ENCODE measurements around the gene FARS2.
A peak's percentile ranks its signal among the peaks of the same experiment; 100 is the strongest.

The FARS2 gene

GRCh38 chr6:5351552-5352210 is 90.4 kb downstream of the FARS2 start:
- H2AFZ ChIP-seq (ENCODE audit: low read depth, low read length) = no peak overlapping the region
- H3K4me1 ChIP-seq (ENCODE audit: insufficient read depth, low read length) = no peaks in the 10 kb centered on the region
- H3K36me3 ChIP-seq (ENCODE audit: insufficient read depth, low read length) = no peaks in the 10 kb centered on the region
- H3K4me3 ChIP-seq (ENCODE audit: low read length) = no peak overlapping the region
- no peaks in the 10 kb centered on the region for H3K27me3 ChIP-seq (ENCODE audit: insufficient read depth, low read length)
- H3K9me3 ChIP-seq (ENCODE audit: low read length) = no peaks in the 10 kb centered on the region

GRCh38 chr6:5353971-5354370 is 92.7 kb downstream of the FARS2 start:
- no peak overlapping the region for H2AFZ ChIP-seq (ENCODE audit: low read depth, low read length)
- H3K9me3 ChIP-seq (ENCODE audit: low read length) = no peaks in the 10 kb centered on the region
- H3K4me1 ChIP-seq (ENCODE audit: insufficient read depth, low read length) = no peaks in the 10 kb centered on the region
- no peaks in the 10 kb centered on the region for H3K36me3 ChIP-seq (ENCODE audit: insufficient read depth, low read length)
- no peak overlapping the region for H3K4me3 ChIP-seq (ENCODE audit: low read length)
- no peaks in the 10 kb centered on the region for H3K27me3 ChIP-seq (ENCODE audit: insufficient read depth, low read length)

DNA sequence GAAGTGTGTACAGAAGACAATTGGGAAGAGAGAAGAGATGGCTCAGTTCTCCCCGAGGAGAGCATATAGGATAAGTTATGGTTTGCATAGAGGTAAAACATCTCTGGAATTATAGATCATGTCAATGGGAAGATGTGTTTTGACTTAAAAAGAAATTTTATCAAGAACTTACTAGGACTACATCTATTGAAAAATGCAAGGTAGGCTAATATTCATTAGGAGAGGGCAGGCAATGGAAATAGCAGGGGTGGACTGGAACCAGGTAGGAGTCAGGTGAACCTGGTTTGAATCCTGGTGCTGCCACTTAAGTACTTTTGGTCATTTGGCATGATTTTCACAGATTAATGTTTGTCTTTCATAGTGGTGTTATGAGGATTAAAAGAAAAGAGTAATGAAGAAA is 96.2 kb downstream of the FARS2 start:
- Histone ChIP-seq H2AFZ (ENCODE audit: low read depth, low read length) (no peak overlapping the region), H3K4me1 (ENCODE audit: insufficient read depth, low read length) (no peaks in the 10 kb centered on the region), H3K4me3 (ENCODE audit: low read length) (no peak overlapping the region), H3K36me3 (ENCODE audit: insufficient read depth, low read length) (no peaks in the 10 kb centered on the region), H3K27me3 (ENCODE audit: insufficient read depth, low read length) (no peaks in the 10 kb centered on the region), H3K9me3 (ENCODE audit: low read length) (no peaks in the 10 kb centered on the region)

GRCh38 chr6:5359417-5359816 is 98.1 kb downstream of the FARS2 start:
- H3K27me3 ChIP-seq (ENCODE audit: insufficient read depth, low read length) = no peaks in the 10 kb centered on the region
- no peak overlapping the region for H2AFZ ChIP-seq (ENCODE audit: low read depth, low read length)
- H3K4me3 ChIP-seq (ENCODE audit: low read length) = no peak overlapping the region
- no peaks in the 10 kb centered on the region for H3K9me3 ChIP-seq (ENCODE audit: low read length)
- H3K36me3 ChIP-seq (ENCODE audit: insufficient read depth, low read length) = no peaks in the 10 kb centered on the region
- no peaks in the 10 kb centered on the region for H3K4me1 ChIP-seq (ENCODE audit: insufficient read depth, low read length)

DNA sequence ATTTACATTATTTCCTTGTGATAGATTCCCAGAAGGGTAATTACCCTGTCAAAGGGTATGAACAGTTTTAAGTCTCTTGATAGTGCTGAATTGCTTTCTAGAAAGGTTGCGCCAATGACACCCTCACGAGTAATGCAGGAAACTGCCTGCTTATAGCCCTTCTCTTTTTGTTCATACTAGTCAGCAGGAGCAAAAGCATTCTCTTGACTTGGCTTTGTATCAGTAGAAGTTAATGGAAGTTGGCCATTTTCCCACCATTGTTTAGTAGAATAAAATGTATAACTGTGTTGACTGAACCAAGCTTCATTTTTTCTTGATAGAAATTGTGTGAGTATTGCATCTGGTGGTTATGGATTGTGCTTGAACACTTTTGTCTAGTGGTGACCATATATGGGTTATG is 100.1 kb downstream of the FARS2 start:
- H3K9me3 ChIP-seq (ENCODE audit: low read length) = no peaks in the 10 kb centered on the region
- no peaks in the 10 kb centered on the region for H3K36me3 ChIP-seq (ENCODE audit: insufficient read depth, low read length)
- no peak overlapping the region for H2AFZ ChIP-seq (ENCODE audit: low read depth, low read length)
- no peaks in the 10 kb centered on the region for H3K4me1 ChIP-seq (ENCODE audit: insufficient read depth, low read length)
- no peak overlapping the region for H3K4me3 ChIP-seq (ENCODE audit: low read length)
- no peaks in the 10 kb centered on the region for H3K27me3 ChIP-seq (ENCODE audit: insufficient read depth, low read length)

DNA sequence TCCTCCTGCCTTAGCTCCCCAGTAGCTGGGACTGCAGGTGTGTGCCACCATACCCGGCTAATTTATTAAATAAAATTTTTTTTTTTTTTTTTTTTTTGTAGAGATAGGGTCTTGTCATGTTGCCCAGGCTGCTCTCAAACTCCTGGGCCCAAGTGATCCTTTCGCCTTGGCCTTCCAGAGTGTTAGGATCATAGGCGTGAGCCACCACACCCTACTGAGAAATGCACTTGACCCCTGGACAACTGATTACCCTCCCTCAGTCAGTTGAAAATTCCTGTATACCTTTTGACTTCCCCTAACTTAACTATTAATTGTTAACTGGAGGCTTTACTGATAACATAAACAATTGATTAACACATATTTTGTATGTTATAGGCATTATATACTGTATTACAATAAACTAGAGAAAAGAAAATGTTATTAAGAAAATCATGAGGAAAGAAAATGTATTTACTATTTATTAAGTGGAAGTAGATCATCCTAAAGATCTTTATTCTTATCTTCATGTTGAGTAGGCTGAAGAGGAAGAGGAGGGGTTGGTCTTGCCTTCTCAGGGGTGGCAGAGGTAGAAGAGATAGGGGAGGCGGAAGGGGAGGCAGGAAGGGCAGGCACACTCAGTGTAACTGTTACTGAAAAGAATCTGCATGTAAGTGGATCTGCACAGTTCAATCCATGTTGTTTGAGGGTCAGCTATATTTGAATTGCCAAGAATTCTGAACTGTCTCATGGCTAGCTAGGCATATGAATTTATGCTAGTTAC is 104.3 kb downstream of the FARS2 start:
- Histone ChIP-seq H3K4me3 (ENCODE audit: low read length) (no peak overlapping the region), H3K4me1 (ENCODE audit: insufficient read depth, low read length) (no peaks in the 10 kb centered on the region)

DNA sequence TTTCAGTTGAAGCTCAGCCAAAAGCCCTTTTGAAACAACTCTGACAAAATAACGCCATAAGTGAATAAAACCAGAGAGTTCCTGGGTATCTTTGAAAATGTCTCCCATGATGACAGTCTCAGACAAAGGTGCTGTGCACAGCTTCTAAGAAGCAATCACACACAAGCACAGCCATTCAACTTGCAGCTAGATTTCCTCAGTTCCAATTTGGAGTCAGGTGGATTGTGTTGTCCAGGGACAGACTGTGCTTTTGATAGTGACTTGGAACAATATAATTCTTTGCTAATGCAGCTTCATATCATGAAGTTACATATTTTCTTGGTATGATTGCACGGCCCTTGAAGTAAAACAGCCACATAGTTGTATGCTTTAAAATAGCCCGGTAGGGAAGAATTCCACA is 105.6 kb downstream of the FARS2 start:
- peaks cover 3% of the 10 kb centered on the region for H3K9me3 ChIP-seq (ENCODE audit: low read length)
- no peak overlapping the region for H3K4me3 ChIP-seq (ENCODE audit: low read length)
- no peak overlapping the region for H2AFZ ChIP-seq (ENCODE audit: low read depth, low read length)
- H3K27me3 ChIP-seq (ENCODE audit: insufficient read depth, low read length) = no peaks in the 10 kb centered on the region
- H3K4me1 ChIP-seq (ENCODE audit: insufficient read depth, low read length) = no peaks in the 10 kb centered on the region
- H3K36me3 ChIP-seq (ENCODE audit: insufficient read depth, low read length) = peaks cover 7% of the 10 kb centered on the region

More for the DNA sequence above, 104.3 kb downstream of the FARS2 start:
- Histone ChIP-seq H3K9me3 (ENCODE audit: low read length) (peaks cover 3% of the 10 kb centered on the region), H2AFZ (ENCODE audit: low read depth, low read length) (no peak overlapping the region), H3K36me3 (ENCODE audit: insufficient read depth, low read length) (peaks cover 7% of the 10 kb centered on the region), H3K27me3 (ENCODE audit: insufficient read depth, low read length) (no peaks in the 10 kb centered on the region)

- Histone ChIP-seq H3K9me3 (ENCODE audit: low read length) (peaks cover 3% of the 10 kb centered on the region), H3K36me3 (ENCODE audit: insufficient read depth, low read length) (peaks cover 7% of the 10 kb centered on the region), H3K27me3 (ENCODE audit: insufficient read depth, low read length) (no peaks in the 10 kb centered on the region), H3K4me3 (ENCODE audit: low read length) (no peak overlapping the region), H3K4me1 (ENCODE audit: insufficient read depth, low read length) (no peaks in the 10 kb centered on the region), H2AFZ (ENCODE audit: low read depth, low read length) (no peak overlapping the region)
Observed at GRCh38 chr6:5367510-5367909, 106.2 kb downstream of the FARS2 start.

- H3K27me3 ChIP-seq (ENCODE audit: insufficient read depth, low read length) = no peaks in the 10 kb centered on the region
- no peak overlapping the region for H3K4me3 ChIP-seq (ENCODE audit: low read length)
- H3K36me3 ChIP-seq (ENCODE audit: insufficient read depth, low read length) = peaks cover 7% of the 10 kb centered on the region
- peaks cover 3% of the 10 kb centered on the region for H3K9me3 ChIP-seq (ENCODE audit: low read length)
- peaks cover 8% of the 10 kb centered on the region for H3K4me1 ChIP-seq (ENCODE audit: insufficient read depth, low read length)
- no peak overlapping the region for H2AFZ ChIP-seq (ENCODE audit: low read depth, low read length)
Observed at GRCh38 chr6:5373430-5373829, 112.1 kb downstream of the FARS2 start.

DNA sequence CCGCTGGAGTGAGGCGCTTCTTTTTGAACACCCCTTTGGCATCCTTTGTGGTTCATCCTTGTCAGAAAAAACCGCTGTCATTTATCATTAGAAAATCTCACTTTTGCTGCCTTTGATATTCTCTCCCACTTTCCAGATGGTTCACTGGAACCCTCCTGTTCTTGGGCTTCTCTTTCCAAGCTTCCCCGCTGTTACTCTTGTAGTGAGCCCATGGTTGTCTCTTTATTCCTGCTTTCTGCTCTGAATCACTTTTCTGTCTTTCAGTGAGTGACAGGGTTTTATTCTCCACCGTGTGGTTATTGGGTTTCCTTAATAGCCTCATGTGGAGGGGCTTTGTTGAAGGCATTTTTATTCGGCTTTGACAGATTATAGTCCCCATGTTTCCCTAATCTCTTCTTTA is 117.0 kb downstream of the FARS2 start:
- no peaks in the 10 kb centered on the region for H3K27me3 ChIP-seq (ENCODE audit: insufficient read depth, low read length)
- peaks cover 4% of the 10 kb centered on the region for H3K9me3 ChIP-seq (ENCODE audit: low read length)
- H3K4me1 ChIP-seq (ENCODE audit: insufficient read depth, low read length) = peaks cover 11% of the 10 kb centered on the region
- peak overlapping the region; percentile 14 for H2AFZ ChIP-seq (ENCODE audit: low read depth, low read length)
- H3K36me3 ChIP-seq (ENCODE audit: insufficient read depth, low read length) = no peaks in the 10 kb centered on the region
- H3K4me3 ChIP-seq (ENCODE audit: low read length) = no peak overlapping the region

- Histone ChIP-seq H3K4me1 (ENCODE audit: insufficient read depth, low read length) (peaks cover 19% of the 10 kb centered on the region), H3K4me3 (ENCODE audit: low read length) (no peak overlapping the region), H3K9me3 (ENCODE audit: low read length) (peaks cover 4% of the 10 kb centered on the region), H3K36me3 (ENCODE audit: insufficient read depth, low read length) (no peaks in the 10 kb centered on the region), H3K27me3 (ENCODE audit: insufficient read depth, low read length) (no peaks in the 10 kb centered on the region), H2AFZ (ENCODE audit: low read depth, low read length) (no peak overlapping the region)
Observed at GRCh38 chr6:5379647-5380242, 118.4 kb downstream of the FARS2 start.

- Histone ChIP-seq H3K36me3 (ENCODE audit: insufficient read depth, low read length) (no peaks in the 10 kb centered on the region), H3K4me1 (ENCODE audit: insufficient read depth, low read length) (peaks cover 16% of the 10 kb centered on the region), H2AFZ (ENCODE audit: low read depth, low read length) (no peak overlapping the region), H3K4me3 (ENCODE audit: low read length) (no peak overlapping the region), H3K27me3 (ENCODE audit: insufficient read depth, low read length) (no peaks in the 10 kb centered on the region), H3K9me3 (ENCODE audit: low read length) (peaks cover 4% of the 10 kb centered on the region)
Observed at GRCh38 chr6:5383856-5384255, 122.5 kb downstream of the FARS2 start.

DNA sequence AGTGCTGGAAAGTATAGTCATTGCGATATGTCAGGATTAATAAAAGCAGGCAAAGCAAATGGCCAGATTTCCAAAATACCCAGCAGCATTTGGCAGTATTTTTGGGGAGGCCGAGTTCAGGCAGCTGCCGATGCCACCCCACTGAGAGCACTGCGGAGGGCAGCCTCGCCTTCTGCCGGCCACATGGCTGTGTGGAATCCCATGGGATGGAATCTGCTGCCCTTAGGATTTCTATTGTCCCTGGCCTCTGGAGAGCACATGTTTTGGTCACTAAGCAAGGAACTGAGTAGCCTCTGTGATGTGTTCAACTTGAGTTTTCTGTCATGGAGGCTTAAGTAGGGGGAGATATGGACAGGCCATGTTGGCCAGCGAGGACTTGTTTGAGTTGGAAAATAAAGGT is 123.0 kb downstream of the FARS2 start:
- H3K36me3 ChIP-seq (ENCODE audit: insufficient read depth, low read length) = no peaks in the 10 kb centered on the region
- H3K27me3 ChIP-seq (ENCODE audit: insufficient read depth, low read length) = no peaks in the 10 kb centered on the region
- H3K4me1 ChIP-seq (ENCODE audit: insufficient read depth, low read length) = peaks cover 16% of the 10 kb centered on the region
- H2AFZ ChIP-seq (ENCODE audit: low read depth, low read length) = no peak overlapping the region
- no peak overlapping the region for H3K4me3 ChIP-seq (ENCODE audit: low read length)
- peaks cover 4% of the 10 kb centered on the region for H3K9me3 ChIP-seq (ENCODE audit: low read length)

Measured in neuron (in vitro differentiated cells).